Hepatocyte (in vitro differentiated cells): ENCODE results near the gene PIP4K2C. TPM values are rescaled to one million over a fixed set of nuclear protein-coding genes. Genes with fewer than 3 reads are reported as not detected.

Experiments used
- DNase-seq: peaks from one replicate; pipeline ENCODE4 v3.0.0-alpha.2; 2016; ENCODE audit warnings: low spot score
- H2AFZ ChIP-seq: fragments of 200-600 bp; sonication (generic); 2 replicates; pipeline ENCODE4 v1.6.0; 2016; ENCODE audit warnings: antibody characterized with exemption, mild to moderate bottlenecking
- H3K27ac ChIP-seq: fragments of 200-600 bp; sonication (generic); 2 replicates; pipeline ENCODE4 v1.5.1; 2016; ENCODE audit warnings: mild to moderate bottlenecking
- H3K27me3 ChIP-seq: fragments of 200-600 bp; sonication (generic); 2 replicates; pipeline ENCODE4 v1.6.1; 2016
- H3K36me3 ChIP-seq: fragments of 200-600 bp; sonication (generic); replicated peaks from 2 replicates; pipeline ENCODE4 v1.5.1; 2016; ENCODE audit warnings: low read depth; ENCODE audit not compliant: insufficient read depth
- H3K4me1 ChIP-seq: fragments of 200-600 bp; sonication (generic); 2 replicates; pipeline ENCODE4 v1.5.1; 2016; ENCODE audit warnings: mild to moderate bottlenecking, moderate library complexity; ENCODE audit not compliant: insufficient read depth
- H3K4me2 ChIP-seq: fragments of 200-600 bp; sonication (generic); 2 replicates; pipeline ENCODE4 v1.6.0; 2016
- H3K4me3 ChIP-seq: fragments of 200-600 bp; sonication (generic); 2 replicates; pipeline ENCODE4 v1.5.1; 2016; ENCODE audit warnings: mild to moderate bottlenecking
- H3K79me2 ChIP-seq: fragments of 200-600 bp; sonication (generic); 2 replicates; pipeline ENCODE4 v1.6.0; 2017; ENCODE audit warnings: mild to moderate bottlenecking
- H3K9me2 ChIP-seq: fragments of 200-600 bp; sonication (generic); replicated peaks from 2 replicates; pipeline ENCODE4 v1.6.0; 2017; ENCODE audit warnings: mild to moderate bottlenecking; ENCODE audit not compliant: insufficient read depth
- H3K9me3 ChIP-seq: fragments of 200-600 bp; sonication (generic); 2 replicates; pipeline ENCODE4 v1.5.1; 2016; ENCODE audit warnings: low read depth, mild to moderate bottlenecking
- H4K20me1 ChIP-seq: fragments of 200-600 bp; sonication (generic); 2 replicates; pipeline ENCODE4 v1.6.0; 2016; ENCODE audit warnings: mild to moderate bottlenecking; ENCODE audit not compliant: insufficient read depth, poor library complexity, severe bottlenecking
- EZH2 ChIP-seq: fragments of 200-600 bp; sonication (generic); IDR thresholded peaks from 2 replicates; pipeline ENCODE4 v1.6.1; 2016; ENCODE audit warnings: antibody characterized with exemption, mild to moderate bottlenecking, borderline replicate concordance
- EZH2phosphoT487 ChIP-seq: fragments of 200-600 bp; sonication (generic); IDR thresholded peaks from one replicate; pipeline ENCODE4 v1.6.1; 2018; ENCODE audit warnings: antibody characterized with exemption, mild to moderate bottlenecking, low read depth, moderate library complexity; ENCODE audit not compliant: unreplicated experiment, severe bottlenecking
- WGBS: methylation state at CpG from one replicate; pipeline ENCODE4 v1.1.6; 2016; ENCODE audit warnings: low lambda C conversion rate; ENCODE audit errors: missing lambda C conversion rate; 5-methylcytosine and 5-hydroxymethylcytosine counted together
- polyA plus RNA-seq: library from polyadenylated mRNA; unstranded; fragments of >200 nt; fragmentation: Nextera tagmentation; extraction: Ambion mirVana; gene quantifications from 2 replicates; pipeline ENCODE4 v1.2.1, GENCODE V29; 2016
- total RNA-seq: library from RNA; depleted of rRNA; stranded (reverse); fragments of >200 nt; gene quantifications from 2 replicates; pipeline ENCODE4 v1.2.3, GENCODE V29; 2014
- TF ChIP-seq, protein P1 (sequence below): fragments of 200-600 bp; sonication (generic); IDR thresholded peaks from 2 replicates; pipeline ENCODE4 v1.5.1; 2016; ENCODE audit warnings: antibody characterized with exemption, mild to moderate bottlenecking; ENCODE audit not compliant: poor library complexity

PIP4K2C gene
- total and polyA plus RNA-seq, 2 experiments from 2014 or later = 32.3 to 41.6 TPM

DNA sequence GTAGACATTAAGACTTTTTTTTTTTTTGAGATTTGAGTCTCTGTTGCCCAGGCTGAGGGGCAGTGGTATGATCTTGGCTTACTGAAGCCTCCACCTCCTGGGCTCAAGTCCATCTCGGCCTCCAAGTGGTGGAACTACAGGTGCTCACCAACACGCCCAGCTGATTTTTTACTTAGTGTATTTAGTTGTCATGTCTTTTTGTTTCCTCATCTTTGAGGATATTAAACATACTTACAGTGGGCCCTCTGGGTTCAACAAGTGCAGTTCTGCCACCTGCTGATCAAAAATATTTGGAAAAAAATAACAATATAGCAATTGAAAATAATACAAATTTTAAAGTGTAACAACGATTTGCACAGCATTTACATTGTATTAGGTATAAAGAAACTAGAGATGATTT is 46.4 kb downstream of the PIP4K2C start:
- Histone ChIP-seq H3K27ac (no peak overlapping the region), H3K27me3 (peaks cover 56% of the 10 kb centered on the region), H3K4me2 (no peak overlapping the region), H3K4me3 (no peak overlapping the region), H2AFZ (no peak overlapping the region), H3K9me2 (no peaks in the 10 kb centered on the region), H3K36me3 (no peaks in the 10 kb centered on the region), H4K20me1 (no peaks in the 10 kb centered on the region), H3K4me1 (peaks cover under 1% of the 10 kb centered on the region), H3K9me3 (no peaks in the 10 kb centered on the region), H3K79me2 (no peaks in the 10 kb centered on the region)
- 78% methylated on average over 3 of the region's 3 CpGs for WGBS
- TF ChIP-seq EZH2 = no peak
- TF ChIP-seq, protein P1, sequence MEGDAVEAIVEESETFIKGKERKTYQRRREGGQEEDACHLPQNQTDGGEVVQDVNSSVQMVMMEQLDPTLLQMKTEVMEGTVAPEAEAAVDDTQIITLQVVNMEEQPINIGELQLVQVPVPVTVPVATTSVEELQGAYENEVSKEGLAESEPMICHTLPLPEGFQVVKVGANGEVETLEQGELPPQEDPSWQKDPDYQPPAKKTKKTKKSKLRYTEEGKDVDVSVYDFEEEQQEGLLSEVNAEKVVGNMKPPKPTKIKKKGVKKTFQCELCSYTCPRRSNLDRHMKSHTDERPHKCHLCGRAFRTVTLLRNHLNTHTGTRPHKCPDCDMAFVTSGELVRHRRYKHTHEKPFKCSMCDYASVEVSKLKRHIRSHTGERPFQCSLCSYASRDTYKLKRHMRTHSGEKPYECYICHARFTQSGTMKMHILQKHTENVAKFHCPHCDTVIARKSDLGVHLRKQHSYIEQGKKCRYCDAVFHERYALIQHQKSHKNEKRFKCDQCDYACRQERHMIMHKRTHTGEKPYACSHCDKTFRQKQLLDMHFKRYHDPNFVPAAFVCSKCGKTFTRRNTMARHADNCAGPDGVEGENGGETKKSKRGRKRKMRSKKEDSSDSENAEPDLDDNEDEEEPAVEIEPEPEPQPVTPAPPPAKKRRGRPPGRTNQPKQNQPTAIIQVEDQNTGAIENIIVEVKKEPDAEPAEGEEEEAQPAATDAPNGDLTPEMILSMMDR = no peak
- no peak for TF ChIP-seq EZH2phosphoT487
- no peak for DNase-seq

GRCh38 chr12:57638096-57638495 is 47.1 kb downstream of the PIP4K2C start:
- 89% methylated on average over 3 of the region's 3 CpGs for WGBS
- peaks cover 51% of the 10 kb centered on the region for H3K27me3 ChIP-seq
- DNase-seq = no peak

GRCh38 chr12:57640175-57641042 is 49.4 kb downstream of the PIP4K2C start:
- Histone ChIP-seq H2AFZ (no peak overlapping the region), H3K27ac (no peak overlapping the region), H3K9me3 (peaks cover 4% of the 10 kb centered on the region), H3K4me1 (no peaks in the 10 kb centered on the region), H3K4me2 (no peak overlapping the region), H3K79me2 (no peaks in the 10 kb centered on the region), H3K4me3 (no peak overlapping the region), H4K20me1 (no peaks in the 10 kb centered on the region), H3K36me3 (no peaks in the 10 kb centered on the region), H3K9me2 (no peaks in the 10 kb centered on the region), H3K27me3 (peaks cover 30% of the 10 kb centered on the region)
- no peak for DNase-seq
- whole genome bisulfite sequencing = 66% methylated on average over 7 of the region's 7 CpGs
- TF ChIP-seq EZH2phosphoT487 (no peak), EZH2 (no peak)
- TF ChIP-seq, protein P1 = no peak

More at GRCh38 chr12:57638096-57638495, 47.1 kb downstream of the PIP4K2C start:
- no peaks in the 10 kb centered on the region for H3K9me2 ChIP-seq
- no peaks in the 10 kb centered on the region for H3K9me3 ChIP-seq
- no peak overlapping the region for H3K4me3 ChIP-seq
- no peaks in the 10 kb centered on the region for H4K20me1 ChIP-seq
- H3K4me1 ChIP-seq = no peaks in the 10 kb centered on the region
- TF ChIP-seq EZH2phosphoT487 = no peak
- no peak for TF ChIP-seq EZH2
- TF ChIP-seq, protein P1 = no peak
- H3K36me3 ChIP-seq = no peaks in the 10 kb centered on the region
- H3K4me2 ChIP-seq = no peak overlapping the region
- no peak overlapping the region for H3K27ac ChIP-seq
- H3K79me2 ChIP-seq = no peaks in the 10 kb centered on the region
- H2AFZ ChIP-seq = no peak overlapping the region
